H1 (cell line): Measurements from ENCODE around the gene MBD1. TPM values are rescaled to one million over a fixed set of nuclear protein-coding genes. Genes with fewer than 3 reads are reported as not detected.

Experiments used
- CTCF ChIA-PET: fragments of 300-600 bp; sonication (Branson Sonifier 250); formaldehyde crosslinking; loops from one replicate; lab custom pipeline; 2021; ENCODE audit not compliant: partially characterized antibody; lab: Charles Lee
- POLR2A ChIA-PET: fragments of 300-600 bp; sonication (Branson Sonifier 250); formaldehyde crosslinking; loops from one replicate; lab custom pipeline; 2021; ENCODE audit warnings: inconsistent platforms; ENCODE audit not compliant: partially characterized antibody; lab: Charles Lee
- DNase-seq, 2 experiments: peaks; one replicate each; pipeline versions ENCODE4 v3.0.0 to v3.0.0-alpha.2; 2010 to 2022; ENCODE audit warnings: low spot score in 2 of 2, low read depth in 1 of 2, mixed read lengths in 1 of 2
- FAIRE-seq: peaks from 2 replicates; lab custom pipeline; 2011; peaks lifted over from hg19 to GRCh38; lab: Jason Lieb, UNC
- H2AFZ ChIP-seq: 2 replicates; pipeline ENCODE4 v1.8.1; 2012; ENCODE audit warnings: low read length, inconsistent platforms
- H2AK5ac ChIP-seq: 2 replicates; pipeline ENCODE4 v1.6.1; 2013; ENCODE audit warnings: low read depth, low read length
- H2BK120ac ChIP-seq: replicated peaks from 2 replicates; pipeline ENCODE3; 2013; ENCODE audit warnings: low read depth, low read length, inconsistent platforms
- H2BK12ac ChIP-seq: 2 replicates; pipeline ENCODE4 v1.6.1; 2013; ENCODE audit warnings: low read depth, low read length
- H2BK15ac ChIP-seq: 2 replicates; pipeline ENCODE4 v1.6.1; 2013; ENCODE audit warnings: low read length
- H2BK20ac ChIP-seq: 2 replicates; pipeline ENCODE4 v1.6.1; 2013; ENCODE audit warnings: low read length
- H2BK5ac ChIP-seq: 2 replicates; pipeline ENCODE4 v1.6.1; 2013; ENCODE audit warnings: low read depth, low read length
- H3K14ac ChIP-seq: 2 replicates; pipeline ENCODE4 v1.6.1; 2013; ENCODE audit warnings: inconsistent platforms; ENCODE audit not compliant: insufficient read length
- H3K18ac ChIP-seq: 2 replicates; pipeline ENCODE4 v1.6.1; 2013; ENCODE audit warnings: low read length; ENCODE audit errors: extremely low read depth
- H3K23ac ChIP-seq: 2 replicates; pipeline ENCODE4 v1.6.1; 2013; ENCODE audit warnings: inconsistent platforms; ENCODE audit not compliant: insufficient read length
- H3K23me2 ChIP-seq: 2 replicates; pipeline ENCODE4 v1.6.1; 2013; ENCODE audit warnings: low read depth, low read length
- H3K27ac ChIP-seq: 2 replicates; pipeline ENCODE4 v1.6.1; 2011; ENCODE audit warnings: low read depth, low read length, inconsistent platforms
- H3K27me3 ChIP-seq, 4 experiments: replicated peaks in 1 of 4; 1 replicate in 1 of 4; 2 replicates in 3 of 4; pipeline versions ENCODE4 v1.6.1 to v1.8.1; 2011 to 2013; ENCODE audit warnings: low read length in 3 of 4, mild to moderate bottlenecking in 3 of 4, inconsistent platforms in 2 of 4, mixed read lengths in 2 of 4, moderate library complexity in 1 of 4; ENCODE audit not compliant: control insufficient read depth in 3 of 4, insufficient read depth in 3 of 4; ENCODE audit errors: extremely low read depth in 1 of 4
- H3K36me3 ChIP-seq, 4 experiments: 2 replicates each; pipeline versions ENCODE4 v1.6.1 to v1.8.1; 2011 to 2013; ENCODE audit warnings: mild to moderate bottlenecking in 4 of 4, low read length in 3 of 4, moderate library complexity in 2 of 4, control low read depth in 1 of 4, inconsistent platforms in 1 of 4; ENCODE audit not compliant: insufficient read depth in 4 of 4, control insufficient read depth in 2 of 4
- H3K4ac ChIP-seq: replicated peaks from 2 replicates; pipeline ENCODE3; 2013; ENCODE audit warnings: low read length, low read depth, mixed read lengths, inconsistent platforms; ENCODE audit not compliant: insufficient read length
- H3K4me1 ChIP-seq, 4 experiments: replicated peaks in 1 of 4; 1 replicate in 1 of 4; 2 replicates in 3 of 4; pipeline versions ENCODE4 v1.6.1 to v1.8.1; 2011 to 2013; ENCODE audit warnings: low read length in 3 of 4, inconsistent platforms in 2 of 4, mixed read lengths in 1 of 4; ENCODE audit not compliant: insufficient read depth in 4 of 4, control insufficient read depth in 3 of 4
- H3K4me2 ChIP-seq, 2 experiments: 2 replicates each; pipeline versions ENCODE4 v1.6.1 to v1.8.1; 2011 to 2013; ENCODE audit warnings: low read depth in 2 of 2, low read length in 2 of 2, control low read depth in 1 of 2, inconsistent platforms in 1 of 2, mild to moderate bottlenecking in 1 of 2; ENCODE audit not compliant: insufficient read depth in 1 of 2
- H3K4me3 ChIP-seq, 4 experiments: fragments of 200-600, 300-600 bp in 1 of 4; sonication (generic), shearing (Covaris generic), sonication (Bioruptor Twin) in 1 of 4; 2 replicates each; pipeline versions ENCODE4 v1.5.1 to v1.8.1; 2011 to 2016; ENCODE audit warnings: low read length in 4 of 4, low read depth in 3 of 4, control low read depth in 2 of 4, inconsistent platforms in 2 of 4, mild to moderate bottlenecking in 2 of 4, mixed read lengths in 1 of 4, moderate library complexity in 1 of 4; ENCODE audit not compliant: insufficient read depth in 2 of 4; ENCODE audit errors: extremely low read depth in 1 of 4
- H3K56ac ChIP-seq: replicated peaks from 2 replicates; pipeline ENCODE3; 2013; ENCODE audit warnings: low read depth, mild to moderate bottlenecking, mixed read lengths, low read length, inconsistent platforms; ENCODE audit not compliant: insufficient read length
- H3K79me1 ChIP-seq: 2 replicates; pipeline ENCODE4 v1.6.1; 2013; ENCODE audit warnings: low read depth, low read length, control low read depth
- H3K79me2 ChIP-seq, 2 experiments: 2 replicates each; pipeline versions ENCODE4 v1.6.1 to v1.8.1; 2012 to 2013; ENCODE audit warnings: low read length in 2 of 2, mild to moderate bottlenecking in 2 of 2, inconsistent platforms in 1 of 2; ENCODE audit not compliant: insufficient read depth in 2 of 2, control insufficient read depth in 1 of 2
- H3K9ac ChIP-seq, 4 experiments: replicated peaks in 1 of 4; 1 replicate in 1 of 4; 2 replicates in 3 of 4; pipeline versions ENCODE4 v1.6.1 to v1.8.1; 2011 to 2013; ENCODE audit warnings: low read depth in 3 of 4, low read length in 3 of 4, control low read depth in 2 of 4, mild to moderate bottlenecking in 2 of 4, moderate library complexity in 2 of 4, inconsistent platforms in 1 of 4; ENCODE audit errors: extremely low read depth in 1 of 4
- H3K9me3 ChIP-seq, 2 experiments: 2 replicates each; pipeline versions ENCODE4 v1.6.1 to v1.8.1; 2012 to 2013; ENCODE audit warnings: mild to moderate bottlenecking in 2 of 2, moderate library complexity in 2 of 2, control low read depth in 1 of 2, inconsistent platforms in 1 of 2, low read depth in 1 of 2, low read length in 1 of 2, mixed read lengths in 1 of 2; ENCODE audit not compliant: insufficient read depth in 2 of 2
- H4K20me1 ChIP-seq, 2 experiments: replicated peaks in 1 of 2; 2 replicates each; pipeline versions ENCODE3 to v1.8.1; 2011 to 2013; ENCODE audit warnings: inconsistent platforms in 2 of 2, low read length in 2 of 2, mild to moderate bottlenecking in 1 of 2; ENCODE audit not compliant: insufficient read depth in 2 of 2, control insufficient read depth in 1 of 2
- H4K5ac ChIP-seq: 2 replicates; pipeline ENCODE4 v1.6.1; 2013; ENCODE audit warnings: low read length, low read depth, mixed read lengths, inconsistent platforms; ENCODE audit not compliant: insufficient read length
- H4K8ac ChIP-seq: 2 replicates; pipeline ENCODE4 v1.8.0; 2013; ENCODE audit warnings: mild to moderate bottlenecking, moderate library complexity, low read length, inconsistent platforms; ENCODE audit not compliant: insufficient read depth; ENCODE audit errors: extremely low read depth
- H4K91ac ChIP-seq: replicated peaks from 2 replicates; pipeline ENCODE3; 2013; ENCODE audit warnings: low read length, mixed read lengths, inconsistent platforms; ENCODE audit not compliant: insufficient read length
- CHD1 ChIP-seq: IDR thresholded peaks from 2 replicates; pipeline ENCODE4 v1.6.1; 2012; ENCODE audit warnings: low read depth, low read length, improper control_type of control experiment
- EZH2 ChIP-seq: fragments of 200-600 bp; sonication (generic); IDR thresholded peaks from 2 replicates; pipeline ENCODE4 v1.7.1; 2012; ENCODE audit warnings: low read depth, mild to moderate bottlenecking, moderate library complexity, low read length, inconsistent platforms; ENCODE audit not compliant: severe bottlenecking
- JUN ChIP-seq: IDR thresholded peaks from 2 replicates; pipeline ENCODE4 v1.6.1; 2011; ENCODE audit warnings: low read depth, mild to moderate bottlenecking, improper control_type of control experiment, low read length
- WGBS, 2 experiments: shearing (Covaris generic) in 1 of 2; methylation state at CpG; one replicate each; pipeline versions ENCODE4 v1.1.6 to v1.1.7; 2013 to 2015; ENCODE audit warnings: low lambda C conversion rate in 2 of 2, mixed read lengths in 2 of 2, inconsistent platforms in 1 of 2, low coverage in 1 of 2, missing lambda C conversion rate in 1 of 2; ENCODE audit not compliant: insufficient replicate concordance in 2 of 2, insufficient coverage in 1 of 2, insufficient read length in 1 of 2; ENCODE audit errors: extremely low coverage in 1 of 2, missing lambda C conversion rate in 1 of 2; 5-methylcytosine and 5-hydroxymethylcytosine counted together
- polyA plus RNA-seq, 7 experiments: library from polyadenylated mRNA; depleted of rRNA in 3 of 7; stranded (reverse) in 5 of 7; unstranded in 2 of 7; fragments of >200 nt in 5 of 7; fragments of 200-250 nt in 2 of 7; gene quantifications; 1 replicate in 5 of 7; 2 replicates in 1 of 7; 4 replicates in 1 of 7; pipeline versions ENCODE4 v1.2.1 to v1.2.3, GENCODE V29; 2011 to 2013; ENCODE audit warnings: missing spikeins in 2 of 7, mixed read lengths in 2 of 7
- total RNA-seq: library from RNA; stranded (reverse); fragmentation: NEBNext Ultra II Directional; extraction: Animal tissue kit (Norgen Biotek cat#: 25700); gene quantifications from 2 replicates; pipeline ENCODE4 v1.2.1, GENCODE V29; 2021

The MBD1 gene
- total and polyA plus RNA-seq, 2 of the 8 experiments (the other 6 are each of a cell fraction or from before 2014, with no cell fraction given) = 32.2 to 41.6 TPM

- Histone ChIP-seq H3K9me3 (no peaks in the 10 kb centered on the region), H3K18ac (no peak overlapping the region), H3K4me2 (peak overlapping the region; percentile 72 to 82), H3K36me3 (no peaks in the 10 kb centered on the region), H3K4ac (no peak overlapping the region), H4K5ac (no peak overlapping the region), H3K4me3 (peak overlapping the region; percentile 48 to 62 (median 55)), H3K23ac (no peak overlapping the region), H4K20me1 (no peaks in the 10 kb centered on the region), H3K14ac (no peak overlapping the region), H2BK12ac (no peak overlapping the region), H3K9ac (no peak overlapping the region), H3K27ac (no peak overlapping the region), H3K79me2 (no peaks in the 10 kb centered on the region)
- POLR2A ChIA-PET = interaction anchor here (1.7 kb wide), 1 partner anchor 17 kb away, joined by 5 read pairs; the partner anchor contains the start of gene MBD1
- 16% methylated on average over 30 of the region's 49 CpGs; no CpG with 5 or more reads in 1 of the 2 experiments for WGBS, 2 experiments
- peak; percentile 48 for TF ChIP-seq EZH2
- no peak for TF ChIP-seq CHD1
- no peak for TF ChIP-seq JUN
- TF ChIP-seq, all 59 proteins: peak for 1
- Histone ChIP-seq H2AFZ (peak overlapping the region; percentile 62; the same call in 1 of the 2 replicates), H2BK20ac (no peak overlapping the region), H2BK15ac (no peak overlapping the region), H3K27me3 (peaks cover 0 to 18% (median 10%) of the 10 kb centered on the region in 4 experiments; a peak in 5 of 7 replicates), H3K23me2 (peaks cover 2% of the 10 kb centered on the region; the same call in 1 of the 2 replicates), H2BK5ac (no peak overlapping the region), H2BK120ac (no peak overlapping the region), H3K56ac (no peak overlapping the region), H3K4me1 (no peaks in the 10 kb centered on the region; a peak in 1 of 7 replicates), H4K8ac (peak overlapping the region; percentile 75), H2AK5ac (no peak overlapping the region), H4K91ac (no peak overlapping the region), H3K79me1 (no peaks in the 10 kb centered on the region)
- FAIRE-seq = no peak
- CTCF ChIA-PET = interaction anchor here (0.7 to 1.0 kb wide), 2 partner anchors 59 kb away, joined by 3 to 5 read pairs; no protein-coding TSS in a partner anchor
- DNase-seq = peak in 1 of 2 experiments; percentile 52
These were observed 17.3 kb upstream of the MBD1 start for GRCh38 chr18:50298443-50299284.
